Suppressor macrophage treated with lipopolysaccharide for 4 hours (primary cell): Measurements from ENCODE around the gene AIG1.

ENCODE experiments used
- DNase-seq: peaks from one replicate; pipeline ENCODE4 v3.0.0-alpha.2; 2020

AIG1 gene

DNA sequence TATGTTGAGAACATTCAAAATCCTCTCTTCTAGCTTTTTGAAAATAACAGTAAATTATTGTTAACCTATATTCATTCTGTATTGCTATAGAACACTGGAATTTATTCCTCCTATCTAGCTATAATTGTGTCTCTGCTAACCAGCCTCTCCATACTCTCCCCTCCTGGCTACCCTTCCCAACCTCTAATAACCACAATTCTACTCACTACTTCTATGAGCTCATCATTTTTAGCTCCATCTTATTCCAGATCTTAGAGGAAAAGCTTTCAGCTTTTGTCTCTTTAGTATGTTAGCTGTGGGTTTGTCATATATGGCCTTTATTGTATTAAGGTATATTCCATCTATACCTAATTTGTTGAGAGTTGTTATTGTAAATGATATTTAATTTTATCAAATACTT lies 108.8 kb downstream of the AIG1 start:
- DNase-seq, result no peak

DNA sequence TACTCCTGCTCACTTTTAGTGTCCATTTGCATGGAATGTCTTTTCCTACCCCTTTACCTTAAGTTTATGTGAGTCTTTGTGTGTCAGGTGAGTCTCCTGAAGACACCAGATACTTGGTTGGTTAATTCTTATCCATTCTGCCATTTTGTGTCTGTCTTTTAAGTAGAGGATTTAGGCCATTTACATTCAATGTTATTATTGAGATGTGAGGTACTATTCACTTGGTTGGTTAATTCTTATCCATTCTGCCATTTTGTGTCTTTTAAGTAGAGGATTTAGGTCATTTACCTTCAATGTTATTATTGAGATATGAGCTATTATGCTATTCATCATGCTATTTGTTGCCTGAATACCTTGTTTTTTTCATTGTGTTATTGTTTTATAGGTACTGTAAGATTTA lies 113.8 kb downstream of the AIG1 start:
- DNase-seq, result no peak

DNA sequence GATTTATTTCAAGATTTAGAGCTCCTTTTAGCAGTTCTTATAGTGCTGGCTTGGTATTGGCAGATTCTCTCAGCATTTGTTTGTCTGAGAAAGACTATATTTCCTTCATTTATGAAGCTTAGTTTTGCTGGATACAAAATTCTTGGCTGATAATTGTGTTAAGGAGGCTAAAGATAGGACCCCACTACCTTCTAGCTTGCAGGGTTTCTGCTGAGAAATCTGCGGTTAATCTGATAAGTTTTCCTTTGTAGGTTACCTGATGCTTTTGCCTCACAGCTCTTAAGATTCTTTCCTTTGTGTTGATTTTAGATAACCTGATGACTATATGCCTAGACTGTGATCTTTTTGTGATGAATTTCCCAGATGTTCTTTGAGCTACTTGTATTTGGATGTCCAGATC lies 114.3 kb downstream of the AIG1 start:
- DNase-seq, result no peak

DNA sequence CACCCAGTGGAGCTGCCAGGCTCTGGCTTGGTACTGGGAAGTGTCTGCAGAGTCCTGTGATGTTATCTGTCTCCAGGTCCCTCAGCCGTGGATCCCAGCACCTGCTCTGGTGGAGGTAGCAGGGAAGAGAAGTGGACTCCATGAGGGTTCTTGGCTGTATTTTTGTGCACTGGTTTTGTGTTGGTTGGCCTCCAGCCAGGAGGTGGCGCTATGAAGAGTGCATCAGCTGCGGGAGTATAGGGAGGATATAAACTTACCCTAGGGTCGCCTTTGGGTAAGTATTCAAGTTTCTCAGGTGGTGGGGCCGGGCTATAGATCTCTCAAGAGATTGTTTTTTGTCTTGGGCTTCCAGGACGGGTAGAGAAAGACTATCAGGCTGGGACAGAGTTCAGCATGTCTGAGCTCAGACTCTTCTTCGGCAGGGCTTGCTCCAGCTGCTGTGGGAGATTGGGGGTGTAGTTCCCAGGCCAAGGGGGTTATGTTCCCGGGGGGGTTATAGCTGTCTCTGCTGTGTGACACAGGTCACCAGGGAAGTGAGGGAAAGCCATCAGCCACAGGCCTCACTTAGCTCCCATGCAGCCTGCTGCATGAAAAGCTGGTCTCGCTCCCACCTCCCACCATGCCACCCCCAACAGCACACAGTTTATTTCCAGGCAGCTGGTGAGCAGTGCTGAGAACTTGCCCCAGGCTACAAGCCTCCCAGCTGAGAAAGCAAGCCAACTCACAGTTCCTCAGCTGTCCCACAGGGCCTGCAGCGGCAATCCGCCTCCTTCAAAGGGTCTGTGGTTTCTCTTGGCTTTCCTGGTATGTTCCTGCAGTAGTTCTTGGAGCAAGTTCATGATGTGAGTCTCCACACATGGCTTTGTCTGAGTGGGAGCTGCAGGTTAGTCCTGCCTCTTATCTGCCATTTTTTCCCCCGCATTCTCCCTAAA lies 115.7 kb downstream of the AIG1 start:
- DNase-seq, result no peak

DNA sequence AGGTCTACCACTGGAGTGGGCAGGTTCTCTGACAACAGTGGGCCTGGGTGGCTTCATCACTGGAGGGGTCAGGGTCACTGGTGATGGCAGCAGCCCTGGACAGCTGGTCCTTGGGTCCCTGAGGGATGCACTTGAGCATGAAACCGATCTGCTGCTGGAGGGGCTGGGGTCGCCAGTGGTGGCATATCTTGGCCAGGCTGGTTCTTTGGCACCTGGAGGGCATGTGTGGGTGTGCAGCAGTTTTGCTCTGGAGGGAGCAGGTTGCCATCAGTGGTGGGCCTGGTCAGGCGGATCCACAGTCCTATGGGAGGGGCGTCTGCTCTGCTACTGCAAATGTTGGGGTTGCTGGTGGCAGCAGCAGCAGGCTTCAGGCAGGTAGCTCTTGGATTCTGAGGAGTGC lies 117.0 kb downstream of the AIG1 start:
- DNase-seq, result no peak

DNA sequence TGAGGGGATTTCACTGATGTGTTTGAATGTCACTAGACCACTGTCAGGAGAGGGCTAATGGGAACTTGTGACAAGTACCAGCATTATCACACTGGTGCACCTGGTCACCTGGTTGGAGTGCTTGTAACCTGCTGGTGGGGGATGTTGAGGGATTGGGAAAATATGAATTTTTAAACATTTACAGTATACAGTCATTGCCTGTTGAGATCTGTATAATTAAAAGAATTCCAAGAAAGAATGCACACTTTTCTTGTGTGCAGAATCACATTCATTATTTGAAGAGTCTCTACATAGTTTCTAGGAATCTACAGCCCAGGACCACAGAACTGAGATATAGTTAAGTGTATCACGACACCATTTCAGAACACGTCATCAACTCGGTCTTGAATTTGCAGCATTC lies 118.4 kb downstream of the AIG1 start:
- DNase-seq, result no peak

DNA sequence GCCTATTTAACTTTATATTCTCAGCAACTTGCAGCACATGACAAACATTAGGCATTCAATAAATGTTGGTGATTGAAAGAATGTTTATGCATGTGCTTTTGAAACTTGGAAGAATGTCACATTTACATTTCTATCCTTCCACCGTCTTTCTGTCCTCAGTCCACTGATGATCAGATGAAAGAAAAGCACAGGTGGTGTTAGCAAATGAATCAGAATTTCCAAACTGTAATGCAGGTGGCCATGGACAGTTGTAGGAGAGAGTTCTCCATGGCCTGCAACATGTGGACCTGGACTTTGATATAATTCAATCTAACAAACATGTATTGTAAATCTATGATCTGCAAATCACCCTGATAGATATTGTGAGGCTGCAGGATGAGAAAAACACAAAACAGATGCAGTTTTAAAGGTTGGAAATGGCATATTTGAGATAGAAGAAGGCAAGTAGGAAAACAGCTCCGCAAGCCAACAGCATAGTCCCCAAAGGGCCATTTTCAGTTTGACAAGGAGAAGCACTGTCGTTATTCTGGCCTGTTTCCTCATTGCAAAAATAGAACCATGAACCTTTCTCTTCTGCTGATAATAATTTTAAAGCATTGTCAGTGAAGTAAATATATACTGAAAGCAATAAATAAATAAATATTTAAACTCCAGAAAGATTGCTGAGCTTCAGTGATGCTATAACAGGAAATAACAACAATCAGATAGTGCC lies 119.4 kb downstream of the AIG1 start:
- no peak for DNase-seq

DNA sequence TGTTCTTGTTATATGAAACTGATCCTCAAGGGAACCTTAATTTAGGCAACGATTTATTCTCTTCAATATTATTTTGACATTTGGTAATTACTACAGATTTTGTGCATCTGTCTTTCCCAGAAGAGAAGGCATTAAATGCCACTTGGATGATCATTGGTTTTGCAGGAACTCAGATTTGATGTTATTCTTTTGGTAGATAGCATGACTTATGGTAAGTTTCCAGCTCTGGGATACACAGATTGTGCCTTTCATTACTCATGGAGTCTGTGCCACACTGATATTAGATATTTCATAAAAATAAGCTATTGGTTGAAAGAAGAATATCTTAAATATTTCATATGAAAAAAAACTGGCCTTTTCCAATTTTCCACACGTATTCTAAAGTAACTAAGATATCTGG lies 120.1 kb downstream of the AIG1 start:
- no peak for DNase-seq

DNA sequence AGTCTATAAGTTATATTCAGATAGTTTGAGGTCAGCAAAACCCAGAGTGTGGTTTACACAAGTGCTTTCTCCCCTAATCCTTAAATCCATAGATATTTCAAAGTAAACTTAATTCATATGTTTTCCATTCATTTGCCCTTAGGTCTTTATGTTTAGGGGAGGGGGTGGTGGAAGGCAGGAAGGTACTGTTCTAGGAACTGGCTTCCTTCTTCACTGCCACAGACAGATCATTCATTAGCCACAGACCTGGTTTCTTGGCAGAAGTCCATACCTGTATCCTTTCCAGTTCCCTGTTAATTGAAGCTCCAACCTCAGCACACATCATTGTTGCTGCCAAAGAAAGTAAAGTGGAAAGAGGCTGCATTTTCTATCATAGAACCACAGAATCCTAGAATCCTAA lies 123.0 kb downstream of the AIG1 start:
- no peak for DNase-seq

DNA sequence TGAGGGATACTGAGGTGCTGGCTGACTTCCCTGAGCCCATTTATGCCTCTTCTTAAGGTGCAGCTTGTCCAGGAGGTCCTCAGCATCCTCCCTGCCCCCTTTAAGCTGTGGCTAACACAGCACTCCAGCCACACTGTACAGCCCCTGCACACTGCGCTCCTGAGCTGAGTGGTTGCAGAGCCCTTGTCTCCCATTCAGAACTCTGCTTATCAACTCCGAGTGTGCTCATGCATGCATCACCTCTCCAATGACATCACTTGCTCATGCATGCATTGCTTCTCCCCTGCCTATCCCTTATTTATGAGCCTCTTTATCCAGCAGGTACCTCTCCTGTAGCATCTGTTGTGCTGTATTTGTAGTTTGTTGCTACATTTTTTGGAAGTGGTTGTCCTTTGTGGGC lies 124.6 kb downstream of the AIG1 start:
- DNase-seq, result no peak

DNA sequence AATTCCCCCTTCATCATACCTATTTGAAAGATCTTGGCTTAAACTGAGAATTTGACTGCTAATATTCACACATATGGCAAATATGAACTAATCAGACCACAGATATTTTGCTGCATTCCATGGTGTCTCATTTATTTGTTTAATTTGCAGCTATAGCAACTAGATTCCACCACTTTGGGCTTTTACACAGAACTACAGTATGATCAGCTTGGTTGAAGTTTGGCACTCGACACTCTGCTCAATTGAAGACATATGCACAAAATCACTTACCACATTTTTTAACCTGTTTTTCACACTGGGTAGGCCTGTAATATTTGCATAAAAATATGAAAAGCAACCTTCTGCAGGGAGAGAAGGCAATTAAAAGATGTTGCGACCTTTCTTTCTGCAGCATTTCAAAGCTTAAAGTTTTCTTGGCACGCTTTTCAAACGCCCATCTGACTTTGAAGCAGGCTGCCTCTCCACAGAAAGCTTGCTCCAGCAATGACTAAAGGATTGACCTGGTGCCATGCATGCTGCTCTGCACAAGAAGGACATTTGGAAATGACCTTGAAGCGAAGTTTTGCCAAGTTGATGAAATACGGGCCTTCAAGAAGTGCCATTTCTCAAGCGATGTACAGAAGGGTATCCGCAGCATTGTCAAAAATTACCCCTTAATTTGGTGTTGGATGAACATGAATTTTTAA lies 126.7 kb downstream of the AIG1 start:
- no peak for DNase-seq

DNA sequence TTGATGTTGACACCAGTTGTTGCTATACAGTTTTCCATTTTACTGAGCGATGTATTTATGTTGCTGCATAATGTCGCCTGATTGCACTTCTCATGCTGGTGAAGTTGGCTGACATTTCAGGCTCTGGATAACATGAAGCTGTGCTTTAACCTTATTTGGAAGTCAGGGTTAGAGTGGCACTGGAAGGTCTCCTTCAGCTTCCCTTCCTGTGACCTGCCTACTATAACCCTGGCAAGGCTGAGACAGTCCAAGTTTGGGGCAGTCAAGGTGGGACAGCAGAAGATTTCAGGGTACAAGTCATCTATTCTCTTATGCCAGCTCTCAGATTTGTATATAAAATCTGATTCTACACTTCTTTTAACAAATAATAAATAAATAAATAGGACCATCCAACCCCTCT lies 127.6 kb downstream of the AIG1 start:
- DNase-seq, result no peak

DNA sequence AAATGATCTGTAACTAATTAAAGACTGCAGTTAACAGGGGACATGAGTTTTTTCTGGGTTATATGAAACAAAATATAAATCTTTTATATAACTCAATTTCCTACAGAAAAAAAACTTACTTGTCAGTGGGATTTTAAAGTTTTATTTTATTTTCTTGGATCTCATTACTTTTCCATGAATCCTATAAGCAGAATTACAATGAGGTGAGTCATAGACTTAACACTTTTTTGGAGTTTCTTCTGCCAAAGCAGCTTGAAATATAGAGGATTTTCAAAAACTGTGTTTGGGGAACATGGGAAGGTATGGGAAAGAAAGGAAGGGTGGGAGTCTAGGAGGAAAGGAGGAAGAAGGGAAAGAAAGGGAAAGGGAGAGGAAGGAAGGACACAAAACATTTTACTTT lies 130.7 kb downstream of the AIG1 start:
- no peak for DNase-seq

DNA sequence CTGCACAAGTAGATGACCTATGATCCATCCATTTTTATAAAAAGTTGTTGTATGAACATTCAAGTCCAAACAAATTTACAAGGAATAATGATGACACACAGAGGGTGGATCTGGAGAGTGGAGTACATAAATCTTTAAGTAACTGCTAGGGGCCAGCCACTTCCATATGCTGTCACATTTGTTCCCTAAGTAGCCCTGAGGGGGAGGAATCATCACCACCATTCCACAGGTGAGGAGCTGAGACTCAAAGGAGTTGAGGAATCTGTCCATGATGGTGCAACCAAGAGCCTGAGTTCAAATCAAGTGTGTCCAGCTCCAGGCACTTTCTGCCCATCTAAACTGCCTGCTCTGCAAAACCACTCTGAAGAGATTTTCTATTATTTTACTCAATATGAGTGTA lies 132.1 kb downstream of the AIG1 start:
- DNase-seq, result no peak

DNA sequence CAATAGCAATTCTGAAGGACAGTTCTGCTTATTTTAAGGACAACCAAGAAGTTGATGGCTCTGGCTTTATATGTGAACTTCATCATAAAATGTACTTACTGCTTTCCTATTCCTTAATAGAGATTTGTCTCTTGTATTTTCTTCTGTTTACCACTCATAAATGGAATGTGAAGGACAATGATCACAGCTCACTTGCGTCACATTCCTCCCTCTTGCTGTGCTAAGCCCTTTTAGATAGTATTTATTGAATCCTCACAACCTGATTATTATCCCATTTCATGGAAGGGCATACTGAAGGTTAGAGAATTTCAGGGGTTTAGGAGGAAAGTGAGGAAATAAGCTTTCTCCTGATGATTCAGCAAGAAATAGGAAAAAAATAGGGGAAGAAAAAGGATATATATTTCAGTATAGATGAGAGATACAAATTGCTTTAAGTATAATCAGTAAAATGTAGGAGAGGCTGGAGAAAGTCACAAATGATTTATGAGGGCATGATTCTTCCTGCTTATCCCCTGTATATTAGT lies 132.9 kb downstream of the AIG1 start:
- DNase-seq, result no peak

DNA sequence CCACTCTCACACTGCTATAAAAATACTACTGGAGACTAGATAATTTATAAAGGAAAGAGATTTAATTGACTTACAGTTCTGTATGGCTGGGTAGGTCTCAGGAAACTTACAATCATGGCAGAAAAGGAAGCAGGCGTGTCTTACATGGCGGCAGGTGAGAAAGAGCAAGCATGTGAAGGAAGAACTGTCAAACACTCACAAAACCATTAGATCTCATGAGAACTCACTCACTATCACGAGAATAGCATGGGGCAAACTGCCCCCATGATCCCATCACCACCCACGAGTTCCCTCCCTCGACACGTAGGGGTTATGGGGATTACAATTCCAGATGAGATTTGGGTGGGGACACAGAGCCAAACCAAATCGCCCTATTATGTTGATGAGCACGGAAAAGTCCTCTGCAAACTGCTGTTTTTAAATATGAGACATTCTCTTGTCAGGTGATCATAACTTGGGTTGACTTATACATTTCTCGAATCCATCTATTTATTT lies 133.5 kb downstream of the AIG1 start:
- DNase-seq, result no peak

DNA sequence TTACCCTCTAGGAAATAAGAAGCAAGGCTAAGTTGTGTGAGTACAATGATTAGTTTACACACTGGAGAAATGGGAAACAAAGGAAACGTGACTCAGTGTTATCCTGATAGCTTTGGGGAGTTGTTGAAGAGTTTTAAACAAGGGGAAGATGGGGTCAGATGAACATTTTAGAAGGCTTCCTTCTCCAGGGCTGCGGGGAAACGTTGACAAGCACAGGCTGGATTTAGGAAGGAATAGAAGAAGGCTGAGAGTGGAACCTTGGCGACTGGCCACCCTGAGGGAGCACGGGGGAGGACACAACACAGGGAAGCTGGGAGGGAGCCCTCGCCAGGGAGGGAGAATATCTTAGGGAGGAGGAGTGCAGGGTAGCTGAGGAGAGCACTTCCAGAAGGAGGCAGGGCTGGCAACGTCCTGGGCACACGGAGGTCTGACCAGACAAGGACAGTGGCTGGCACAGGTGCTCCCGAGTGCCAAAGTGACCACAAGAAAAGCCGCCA lies 134.7 kb downstream of the AIG1 start:
- no peak for DNase-seq

DNA sequence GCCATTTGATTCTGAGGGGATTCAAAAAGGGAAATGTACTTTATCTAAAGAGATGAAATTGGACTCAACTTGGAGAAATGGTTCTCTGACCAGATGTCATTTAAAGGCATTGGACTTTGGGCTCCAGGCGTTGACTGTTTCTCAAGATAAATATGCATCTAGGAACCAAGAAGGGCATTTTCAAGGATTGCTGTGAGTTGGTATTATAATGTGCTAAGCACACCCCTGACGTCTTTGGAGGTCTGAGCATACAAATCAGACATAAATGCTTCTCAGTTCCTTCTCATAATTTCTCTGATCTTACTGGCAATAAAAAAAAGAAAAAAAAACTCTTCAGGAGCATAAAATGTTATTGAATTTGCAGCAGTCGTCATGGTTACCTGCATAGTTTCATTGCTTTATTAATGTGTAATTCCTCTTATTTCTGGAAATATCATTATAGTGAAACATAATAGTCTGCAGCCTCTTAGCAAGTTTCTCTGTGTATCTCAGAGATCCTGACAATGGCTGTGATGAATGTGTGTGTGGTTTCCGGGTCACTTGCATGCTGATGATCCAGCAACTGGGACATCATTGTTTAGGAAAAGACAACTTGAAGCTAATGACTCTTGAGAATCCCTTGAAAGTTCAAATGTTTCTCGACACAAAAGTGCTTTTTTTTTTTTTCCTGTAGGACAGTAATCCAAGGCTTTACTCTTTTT lies 136.0 kb downstream of the AIG1 start:
- DNase-seq, result no peak

DNA sequence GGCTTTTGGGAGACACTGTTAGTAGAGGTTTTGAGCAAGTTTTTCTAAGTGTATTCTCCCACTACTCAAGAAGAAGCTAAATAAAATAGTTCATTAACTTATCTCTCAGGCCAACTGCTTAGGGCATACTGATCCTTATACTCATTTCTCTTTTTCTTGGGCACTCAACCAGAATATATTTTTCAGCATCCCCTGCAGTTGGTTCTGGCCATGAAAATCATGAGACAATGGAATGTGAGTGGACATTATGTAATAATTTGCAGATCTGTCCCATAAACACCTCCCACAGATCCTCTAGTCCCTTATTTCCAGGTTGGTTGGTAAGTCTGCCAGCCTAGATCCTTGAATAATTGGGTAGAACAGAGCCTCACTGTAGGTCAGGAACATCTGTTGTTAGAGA lies 136.7 kb downstream of the AIG1 start:
- no peak for DNase-seq

DNA sequence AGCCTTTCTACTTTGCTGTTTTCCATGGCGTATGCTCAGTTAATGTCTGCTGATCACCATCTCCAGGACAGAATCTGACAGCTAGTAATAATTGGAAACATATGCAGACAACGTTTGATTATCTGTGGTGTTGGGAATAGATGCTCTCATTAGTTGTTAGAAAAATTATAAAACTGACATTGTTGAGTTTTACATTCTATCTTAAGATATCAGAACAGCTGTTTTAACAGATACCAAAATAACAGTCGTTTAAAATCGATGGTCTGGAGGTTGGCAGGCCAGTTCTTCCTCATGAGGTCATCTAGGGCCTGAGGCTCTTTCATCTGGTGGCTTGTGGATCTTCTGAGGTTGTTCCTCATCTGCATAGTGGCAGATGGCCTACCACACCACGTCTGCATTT lies 137.6 kb downstream of the AIG1 start:
- peak; percentile 1 for DNase-seq

DNA sequence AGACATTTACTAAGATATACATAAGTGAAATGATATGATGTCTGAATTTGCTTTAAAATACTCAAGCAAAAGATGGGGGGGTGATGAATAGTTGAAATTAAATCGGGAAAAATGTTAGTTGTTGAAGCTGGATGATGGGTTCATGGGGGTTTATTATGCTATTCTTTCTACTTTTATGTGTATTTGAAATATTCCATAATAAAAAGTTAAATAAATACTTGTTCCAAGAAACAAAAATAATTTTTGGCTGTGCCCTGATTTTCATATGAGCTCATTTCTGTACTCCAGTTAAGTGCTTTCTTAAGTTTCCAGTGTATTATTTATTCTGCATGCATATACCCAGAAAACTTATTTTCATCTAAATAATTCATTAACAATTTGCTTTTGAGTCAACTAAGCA lies 138.6 kb downstream of the AIG1 start:
- DNase-seq, result no peak

DNA sequence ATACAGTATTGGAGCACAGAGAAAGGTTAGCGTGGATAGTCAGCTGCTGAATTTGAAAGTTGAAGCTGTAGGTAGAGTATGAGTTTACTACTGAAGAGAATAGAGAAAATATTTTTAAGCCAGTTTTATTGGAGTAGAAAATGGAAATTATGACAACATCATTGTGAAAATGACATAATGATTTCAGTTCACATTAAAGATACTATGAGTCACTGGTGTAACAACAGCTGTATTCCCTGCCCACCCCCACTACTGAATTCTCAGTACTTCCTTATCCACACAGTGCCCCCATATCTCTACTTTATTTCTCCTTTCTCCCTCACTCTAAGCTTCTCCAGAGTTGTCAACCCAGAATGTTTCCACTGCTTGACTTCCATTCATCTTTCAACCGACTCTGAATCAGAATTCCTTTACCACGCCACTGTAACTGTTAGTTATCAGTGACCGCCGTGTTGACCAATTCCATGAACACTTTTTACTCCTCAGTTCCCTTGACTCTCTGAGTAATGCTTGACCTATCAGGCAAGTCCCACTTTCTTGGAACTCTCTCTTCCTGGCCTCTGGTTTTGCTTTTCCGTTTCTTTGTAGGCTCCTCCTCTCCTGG lies 139.6 kb downstream of the AIG1 start:
- peak; percentile 40 for DNase-seq
